ENCODE measurements around the gene PALM2AKAP2.

The PALM2AKAP2 gene

GRCh38 chr9:109779711-109780452 is at the start of gene PALM2AKAP2:
Gene PALM2AKAP2 (plus strand): TSS chr9:109780198. CDS start chr9:109780489, 291 bp downstream.
- peak; percentile 93 for DNase-seq (ENCODE audit: low read depth, low spot score)

- DNase-seq (ENCODE audit: low read depth, low spot score) = no peak
Observed at GRCh38 chr9:109730228-109730627, 49.8 kb upstream of the PALM2AKAP2 start.

DNA sequence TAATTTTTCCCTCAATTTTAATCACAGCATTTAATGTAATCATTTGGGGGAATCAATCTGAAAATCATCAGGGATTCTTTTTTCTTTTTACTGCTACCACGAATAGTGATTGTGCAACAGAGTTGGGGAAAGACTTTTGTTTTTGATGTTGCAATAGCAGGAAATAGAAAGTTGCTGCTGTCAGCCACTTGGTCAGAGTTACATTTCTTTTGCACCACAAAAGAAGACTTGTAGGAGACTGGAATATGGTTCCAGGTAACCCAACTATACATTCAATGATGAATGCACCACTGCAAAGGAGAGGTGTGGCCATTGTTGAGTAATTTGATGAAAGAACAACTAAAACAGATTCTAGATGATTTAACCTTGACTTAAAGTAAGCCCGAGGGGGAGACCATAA is 46.3 kb upstream of the PALM2AKAP2 start:
- peak; percentile 17 for DNase-seq (ENCODE audit: low read depth, low spot score)

- DNase-seq (ENCODE audit: low read depth, low spot score) = no peak
Observed at GRCh38 chr9:109734814-109735213, 45.2 kb upstream of the PALM2AKAP2 start.

GRCh38 chr9:109735801-109736200 is 44.2 kb upstream of the PALM2AKAP2 start:
- DNase-seq (ENCODE audit: low read depth, low spot score) = no peak

GRCh38 chr9:109737295-109737694 is 42.7 kb upstream of the PALM2AKAP2 start:
- DNase-seq (ENCODE audit: low read depth, low spot score) = no peak

DNA sequence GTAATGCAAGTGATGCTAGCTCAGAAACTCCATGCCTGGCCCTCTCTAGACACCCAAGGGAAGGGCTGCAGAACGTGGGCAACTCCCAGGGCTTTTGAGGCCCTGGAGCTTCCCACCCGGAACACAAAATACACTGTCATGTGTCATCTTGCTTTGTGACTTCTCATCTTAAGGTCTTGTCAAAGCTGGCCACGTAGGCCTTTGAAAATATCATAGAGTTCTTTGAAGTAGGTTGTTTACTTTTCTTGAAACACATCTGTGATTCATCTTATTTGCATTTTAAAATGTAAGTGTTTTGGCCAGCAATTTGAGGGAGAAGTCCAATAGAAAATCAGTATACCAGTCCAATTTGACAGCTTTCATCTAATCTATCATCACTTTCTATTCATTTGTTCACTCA is 40.2 kb upstream of the PALM2AKAP2 start:
- peak; percentile 21 for DNase-seq (ENCODE audit: low read depth, low spot score)

- DNase-seq (ENCODE audit: low read depth, low spot score) = peak; percentile 67
Observed at GRCh38 chr9:109742776-109743348, 37.1 kb upstream of the PALM2AKAP2 start.

- no peak for DNase-seq (ENCODE audit: low read depth, low spot score)
Observed at GRCh38 chr9:109743696-109744095, 36.3 kb upstream of the PALM2AKAP2 start.

DNA sequence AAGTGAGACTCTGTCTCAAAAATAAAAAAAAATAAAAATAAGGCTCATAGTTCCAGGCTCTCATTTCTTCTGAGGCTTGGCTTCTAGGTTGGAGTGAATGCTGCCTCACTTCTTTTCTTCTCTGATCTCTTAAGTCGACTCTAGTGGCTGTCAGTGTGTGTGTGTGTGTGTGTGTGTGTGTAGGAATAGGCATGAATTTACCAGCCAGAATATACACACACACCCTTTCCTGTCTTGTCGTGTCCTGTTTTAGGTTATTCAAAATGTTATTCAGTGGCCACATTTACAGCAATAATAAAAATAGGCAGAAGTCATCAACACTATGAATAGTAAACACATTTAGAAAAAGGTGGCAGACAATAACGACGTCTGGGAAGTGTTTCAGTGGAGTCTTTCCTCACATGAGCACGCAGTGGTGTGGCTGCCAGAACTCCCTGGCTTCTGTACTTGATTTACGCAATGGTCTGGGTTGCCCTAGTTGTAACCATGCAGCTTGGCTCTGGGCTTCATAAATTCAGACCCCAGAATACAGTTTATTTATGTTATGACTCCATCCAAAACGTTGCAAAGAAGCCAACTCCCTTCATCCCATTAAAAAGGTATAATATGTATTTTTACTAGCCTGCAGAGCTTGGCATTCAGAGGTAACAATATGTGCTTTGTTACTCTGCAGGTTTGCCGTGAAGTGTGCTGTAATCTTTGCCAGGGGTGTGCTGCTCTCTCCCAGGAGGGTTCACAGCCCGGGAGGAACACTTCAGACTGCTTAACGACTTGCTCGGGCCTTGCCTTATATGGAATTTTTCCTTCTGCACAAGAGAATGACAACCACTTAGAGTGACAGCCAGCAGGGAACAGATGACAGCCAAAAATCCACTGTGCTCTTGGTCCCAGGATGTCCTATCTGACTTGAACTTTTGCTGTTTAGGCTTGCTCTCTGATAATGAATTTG is 34.4 kb upstream of the PALM2AKAP2 start:
- peak; percentile 74 for DNase-seq (ENCODE audit: low read depth, low spot score)

DNA sequence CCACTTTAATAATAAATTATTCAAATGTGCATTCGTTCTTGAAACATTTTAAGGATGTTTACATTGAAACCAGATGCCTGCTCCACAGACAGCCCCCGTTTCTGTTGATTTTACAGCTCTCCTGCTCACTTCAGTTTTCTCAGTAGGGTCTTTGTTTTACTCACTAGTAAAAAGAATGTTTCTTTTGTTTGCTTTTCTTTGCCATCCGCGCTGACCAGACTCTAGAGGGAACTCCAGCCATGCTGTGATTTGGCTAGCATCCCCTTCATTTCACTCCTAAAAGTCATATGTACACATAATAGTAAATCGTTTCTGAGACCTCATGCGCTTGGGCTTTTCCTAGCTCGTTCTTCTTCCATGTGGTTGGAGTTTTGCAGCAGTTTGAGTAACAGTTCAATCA is 28.7 kb upstream of the PALM2AKAP2 start:
- peak; percentile 58 for DNase-seq (ENCODE audit: low read depth, low spot score)

DNA sequence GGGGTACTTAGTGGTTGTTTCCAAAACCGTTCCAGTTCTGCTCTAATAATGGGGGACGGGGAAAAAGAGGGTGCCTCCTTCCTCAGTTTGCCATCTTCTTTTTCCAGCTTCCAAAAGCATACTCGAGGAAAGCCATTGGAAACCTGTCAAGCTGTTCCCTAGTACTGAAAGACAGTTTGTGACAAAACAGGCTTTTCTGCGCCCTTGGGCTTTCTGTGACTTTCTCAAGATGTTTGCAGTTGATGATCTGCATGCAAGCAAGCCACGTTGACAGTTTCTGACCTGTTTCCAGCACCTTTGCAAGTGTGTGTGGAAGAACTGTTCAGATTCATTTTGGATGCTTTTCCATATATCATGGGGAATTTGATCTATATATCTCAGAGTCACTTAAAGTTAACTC is 26.7 kb upstream of the PALM2AKAP2 start:
- DNase-seq (ENCODE audit: low read depth, low spot score) = no peak

DNA sequence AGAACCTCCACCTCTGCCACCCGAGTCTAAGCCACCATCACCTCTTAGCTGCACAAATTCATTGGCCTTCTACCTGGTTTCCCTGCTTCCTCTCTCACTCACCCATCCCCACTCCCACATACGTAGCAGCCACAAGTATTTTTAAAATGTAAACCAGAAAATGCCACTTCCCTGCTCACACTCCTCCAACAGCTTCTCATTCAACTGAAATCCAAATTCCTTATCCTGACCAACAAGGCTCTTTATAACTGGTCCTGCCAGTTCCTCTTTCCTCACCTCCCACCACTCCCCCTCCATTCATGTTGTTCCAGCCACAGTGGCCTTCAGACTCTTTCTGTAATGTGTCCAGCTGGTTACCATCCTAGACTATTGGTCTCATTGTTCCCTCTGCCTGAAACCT is 25.0 kb upstream of the PALM2AKAP2 start:
- no peak for DNase-seq (ENCODE audit: low read depth, low spot score)

GRCh38 chr9:109759589-109759988 is 20.4 kb upstream of the PALM2AKAP2 start:
- no peak for DNase-seq (ENCODE audit: low read depth, low spot score)

DNA sequence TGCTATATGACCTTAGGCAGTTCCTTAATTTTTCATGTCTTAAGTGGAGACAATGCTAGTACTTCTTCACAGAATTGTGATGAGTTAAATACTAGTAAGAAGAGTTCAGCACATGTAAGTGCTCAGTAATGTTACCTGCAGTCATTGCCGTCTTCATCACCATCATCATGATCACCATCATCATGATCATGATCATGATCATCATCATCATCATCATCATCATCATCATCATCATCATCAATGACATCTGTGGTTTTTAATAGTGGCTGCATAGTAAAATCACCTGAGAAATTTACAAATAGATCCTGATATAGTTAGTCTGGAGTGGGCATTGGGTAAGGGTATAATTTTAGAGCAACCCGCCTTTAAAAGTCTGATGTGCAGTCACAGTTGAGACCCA is 14.7 kb upstream of the PALM2AKAP2 start:
- DNase-seq (ENCODE audit: low read depth, low spot score) = no peak

DNA sequence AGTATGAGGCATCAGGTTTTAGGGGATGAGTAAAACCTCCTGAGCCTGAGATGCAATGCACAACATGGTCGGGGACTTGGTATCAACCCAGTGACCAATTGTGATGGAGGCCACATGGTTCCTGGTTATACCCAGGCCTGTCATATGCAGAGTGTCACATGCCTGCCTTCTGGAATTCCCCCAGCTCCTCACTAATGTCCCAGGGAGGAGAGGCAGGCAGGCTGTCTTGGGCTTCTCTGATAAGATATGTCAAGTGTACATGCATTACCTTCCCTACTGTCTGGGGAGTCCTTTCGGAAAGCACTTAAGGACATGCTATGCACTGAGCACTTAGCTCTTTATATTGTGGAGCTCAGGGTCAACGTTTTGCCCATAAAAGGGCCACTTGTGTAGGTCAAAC is 14.2 kb upstream of the PALM2AKAP2 start:
- no peak for DNase-seq (ENCODE audit: low read depth, low spot score)

- no peak for DNase-seq (ENCODE audit: low read depth, low spot score)
Observed at GRCh38 chr9:109766351-109766750, 13.6 kb upstream of the PALM2AKAP2 start.

- DNase-seq (ENCODE audit: low read depth, low spot score) = no peak
Observed at GRCh38 chr9:109767404-109767803, 12.6 kb upstream of the PALM2AKAP2 start.

DNA sequence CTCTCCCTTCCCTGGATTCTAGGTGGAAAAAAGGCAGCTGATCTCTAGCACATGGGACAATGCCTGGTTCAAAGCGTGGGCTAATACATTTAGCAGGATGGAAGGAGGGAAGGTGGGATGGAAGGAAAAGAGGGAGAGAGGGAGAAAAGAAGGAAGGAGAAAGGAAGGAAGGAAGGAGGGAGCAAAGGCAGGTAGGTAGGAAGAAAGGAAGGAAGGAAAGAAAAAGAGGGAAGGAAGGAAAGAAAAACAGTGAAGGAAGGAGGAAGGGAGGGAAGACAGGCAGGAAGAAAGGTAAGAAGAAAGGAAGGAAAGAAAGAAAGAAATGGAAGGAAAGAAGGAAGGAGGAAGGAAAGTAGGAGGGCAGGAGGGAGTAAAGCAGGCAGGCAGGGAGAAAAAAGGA is 12.2 kb upstream of the PALM2AKAP2 start:
- DNase-seq (ENCODE audit: low read depth, low spot score) = no peak

DNA sequence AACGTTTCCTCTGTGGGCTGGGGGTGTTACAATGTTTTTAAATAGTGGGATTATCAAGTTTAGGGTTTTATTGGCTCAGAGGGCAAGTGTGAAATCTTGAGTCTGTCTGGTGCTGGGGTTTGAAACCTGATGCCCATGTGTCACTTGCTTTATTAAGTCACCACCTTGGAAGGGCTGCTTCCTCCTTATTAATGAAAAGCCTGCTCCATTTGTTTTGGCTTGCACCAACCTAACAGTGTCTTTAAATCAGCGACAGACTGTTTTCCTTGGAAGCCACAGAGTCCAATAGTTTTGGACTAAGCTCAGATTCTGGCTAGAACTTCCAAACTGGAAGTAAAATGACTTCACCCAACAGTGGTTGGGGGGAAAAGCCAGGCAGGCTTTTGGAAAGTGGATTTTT is 10.7 kb upstream of the PALM2AKAP2 start:
- peak; percentile 76 for DNase-seq (ENCODE audit: low read depth, low spot score)

DNA sequence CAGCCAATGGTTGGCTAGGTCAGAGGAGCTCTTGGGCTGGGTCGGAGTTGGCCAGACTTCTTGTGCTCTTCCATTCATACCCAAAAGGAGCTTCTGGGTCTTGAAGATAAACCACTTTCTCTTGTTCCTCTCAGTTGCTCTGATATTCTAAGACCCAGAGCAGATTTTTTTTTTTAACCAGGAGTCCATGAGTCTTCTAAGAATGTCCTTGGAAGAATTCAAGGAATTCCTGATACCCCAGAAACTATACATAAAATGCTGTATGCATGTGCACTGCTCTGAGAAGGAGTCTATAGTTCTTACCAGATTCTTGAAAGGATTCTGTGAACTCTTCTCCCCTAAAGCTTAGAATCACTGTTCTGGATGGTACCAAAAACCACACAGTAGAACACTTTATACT is 9.9 kb upstream of the PALM2AKAP2 start:
- no peak for DNase-seq (ENCODE audit: low read depth, low spot score)

- DNase-seq (ENCODE audit: low read depth, low spot score) = peak; percentile 86
Observed at GRCh38 chr9:109771087-109771486, 8.9 kb upstream of the PALM2AKAP2 start.
